GM12872 (cell line): ENCODE data around the gene SGCD.

Source experiments
- CTCF ChIP-seq: IDR thresholded peaks from 3 replicates; pipeline ENCODE4 v1.5.1; 2011; ENCODE audit warnings: low read depth, mild to moderate bottlenecking, low read length, moderate library complexity; ENCODE audit not compliant: insufficient read depth

Gene SGCD

GRCh38 chr5:156764176-156764971 lies 437.4 kb downstream of the SGCD start:
- no peak for TF ChIP-seq CTCF

- no peak for TF ChIP-seq CTCF
Observed at GRCh38 chr5:156774273-156774672, 447.3 kb downstream of the SGCD start.

GRCh38 chr5:156778139-156778706 lies 451.3 kb downstream of the SGCD start:
- TF ChIP-seq CTCF = no peak

GRCh38 chr5:156778752-156779151 lies 451.8 kb downstream of the SGCD start:
- TF ChIP-seq CTCF = no peak

GRCh38 chr5:156779436-156779835 lies 452.5 kb downstream of the SGCD start:
- TF ChIP-seq CTCF = no peak

GRCh38 chr5:156783092-156783491 lies 456.1 kb downstream of the SGCD start:
- no peak for TF ChIP-seq CTCF

GRCh38 chr5:156794687-156795086 lies 467.7 kb downstream of the SGCD start:
- TF ChIP-seq CTCF = no peak
